ELF-1 (cell line): ENCODE measurements around the gene CNKSR2.
A peak's percentile ranks its signal among the peaks of the same experiment; 100 is the strongest.
"Not testable (repeated sequence)": the region's sequence is repeated elsewhere in the genome, so short reads cannot be mapped to it uniquely, and the experiment has no call there.

Experiments
- DNase-seq: peaks from one replicate; pipeline ENCODE4 v3.0.0-alpha.2; 2016; ENCODE audit warnings: low read depth, low spot score

Gene CNKSR2

DNA sequence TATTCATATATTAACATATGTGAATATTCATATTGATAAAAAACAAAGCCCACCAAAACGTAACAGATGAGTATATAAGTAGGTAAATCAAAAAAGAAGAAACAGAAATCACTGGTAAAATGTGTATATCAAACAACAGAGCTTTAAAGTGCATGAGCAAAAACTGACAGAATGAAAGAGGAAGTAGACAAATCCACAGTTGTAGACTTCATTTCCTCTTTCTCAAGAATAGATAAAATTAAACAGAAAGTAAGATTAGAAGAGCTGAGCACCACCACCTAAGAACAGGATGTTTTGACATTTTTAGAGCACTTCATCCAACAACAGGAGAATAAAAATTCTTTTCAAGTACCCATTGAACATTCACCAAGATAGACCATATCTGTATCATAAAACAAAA, 64.6 kb downstream of the CNKSR2 start:
- no peak for DNase-seq

DNA sequence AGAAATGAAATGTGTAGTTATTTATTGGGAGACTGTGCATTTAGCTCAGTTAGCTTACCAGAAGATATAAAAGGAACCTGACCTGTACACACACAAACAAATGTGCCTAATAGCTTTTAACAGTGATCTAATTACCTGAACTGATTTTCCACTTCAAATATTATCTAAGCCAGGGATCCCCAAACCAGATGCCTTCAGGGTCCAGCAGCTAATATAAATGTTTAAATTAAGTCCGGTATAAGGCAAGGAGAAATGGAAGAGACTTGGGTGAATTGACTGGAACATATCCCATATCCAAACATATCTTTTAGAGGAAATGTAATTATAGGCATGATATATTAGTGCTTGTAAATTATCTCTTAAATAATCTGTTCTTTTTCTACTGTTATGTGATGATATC, 66.7 kb downstream of the CNKSR2 start:
- DNase-seq: no peak

DNA sequence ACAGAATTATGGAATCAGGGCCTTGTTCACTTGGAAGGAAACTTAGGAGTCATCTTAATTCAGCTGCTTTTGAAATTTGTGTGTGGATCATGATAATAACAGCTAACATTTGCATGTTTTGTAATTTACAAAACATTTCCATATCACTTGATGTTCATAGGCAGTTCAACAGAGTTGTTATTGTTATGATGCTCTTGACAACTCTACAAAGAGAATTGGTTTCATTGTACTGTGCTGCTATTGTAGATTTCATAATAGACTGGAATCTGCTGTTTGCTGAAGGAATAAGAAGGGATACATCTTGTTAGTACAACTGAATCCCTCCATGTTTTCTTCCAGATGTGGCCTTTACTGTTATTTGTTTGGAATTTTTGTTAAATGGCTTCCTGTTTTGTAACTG, 83.5 kb downstream of the CNKSR2 start:
- no peak for DNase-seq

DNA sequence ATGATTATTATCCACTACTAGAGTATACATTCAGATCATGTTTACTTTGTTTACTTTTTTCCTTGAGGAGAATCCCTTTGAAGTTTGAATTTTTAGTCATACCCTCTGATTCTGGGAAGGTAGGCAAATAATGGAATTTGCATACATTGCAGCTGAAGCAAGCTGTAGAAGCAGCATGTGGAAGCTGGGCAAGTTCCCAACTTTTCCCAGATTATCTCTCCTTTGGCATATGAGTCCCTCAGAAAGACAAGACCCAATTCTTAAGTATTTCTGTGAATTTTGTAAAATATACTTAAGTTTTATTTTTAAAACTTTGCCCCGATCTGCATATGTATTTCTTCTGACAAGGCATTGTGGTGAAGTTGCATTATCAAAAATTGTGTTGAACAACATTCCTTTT, 94.9 kb downstream of the CNKSR2 start:
- DNase-seq: no peak

DNA sequence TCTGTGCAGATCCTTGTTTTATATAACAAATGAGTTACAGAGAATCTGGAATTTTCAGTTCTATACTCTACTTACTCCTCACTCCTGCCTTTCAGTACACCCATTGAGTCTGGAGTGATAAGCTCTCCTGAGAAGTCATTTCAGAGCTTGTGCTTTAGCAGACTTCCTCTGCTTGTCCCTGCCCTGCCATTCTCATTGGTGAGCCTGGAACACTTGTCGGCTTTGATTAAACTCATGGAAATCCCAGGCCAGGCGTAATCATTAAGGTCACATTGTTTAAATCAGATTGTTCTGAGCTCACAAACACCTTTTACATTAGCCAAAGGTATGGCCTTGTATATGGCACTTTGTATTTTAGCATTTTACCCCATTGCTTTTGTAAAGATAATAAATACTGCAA, 102.7 kb downstream of the CNKSR2 start:
- no peak for DNase-seq

DNA sequence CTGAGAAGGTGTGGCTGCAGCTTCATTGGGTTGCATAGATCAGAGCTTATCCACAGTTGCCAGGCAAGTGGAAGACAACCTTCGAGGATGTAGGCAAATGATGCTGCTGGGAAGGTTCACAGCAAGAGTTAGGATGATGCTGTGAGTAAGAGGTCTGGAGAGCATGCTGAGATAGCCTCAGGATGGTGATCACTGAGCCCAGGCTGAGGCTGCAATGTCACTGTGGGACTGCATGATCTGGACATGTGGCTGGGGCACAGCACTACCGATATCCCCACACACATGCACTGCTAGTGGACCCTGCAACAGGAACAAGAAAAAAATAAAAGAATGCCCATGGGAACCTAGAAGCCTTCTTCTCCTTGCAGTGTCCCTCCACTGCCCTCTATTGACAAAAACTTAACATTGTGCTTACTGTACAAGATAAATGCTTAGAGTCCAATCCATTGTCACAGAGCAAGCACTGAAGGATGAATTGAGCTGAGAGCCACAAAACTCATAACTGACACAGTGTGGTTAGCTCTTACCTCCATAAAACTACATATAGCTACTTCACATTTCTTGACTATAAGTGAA, 105.6 kb downstream of the CNKSR2 start:
- DNase-seq: peak; percentile 48

DNA sequence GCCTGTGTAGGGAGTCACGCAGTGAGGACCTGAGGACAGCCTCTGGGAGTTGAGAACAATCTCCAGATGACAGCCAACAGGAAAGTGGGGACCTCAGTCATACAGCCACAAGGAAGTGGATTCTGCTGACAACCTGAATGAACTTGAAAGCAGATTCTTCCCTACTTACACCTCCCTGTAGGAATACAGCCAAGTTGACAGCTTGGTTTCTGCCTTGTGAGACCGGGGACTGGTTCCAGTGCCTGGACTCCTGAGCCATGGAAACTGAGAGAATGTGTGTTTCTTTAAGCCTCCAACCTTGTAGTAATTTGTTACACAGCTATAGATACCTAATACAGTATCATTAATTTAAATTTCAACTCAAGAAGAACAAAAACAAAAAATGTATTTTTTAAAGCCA, 107.5 kb downstream of the CNKSR2 start:
- DNase-seq: no peak

DNA sequence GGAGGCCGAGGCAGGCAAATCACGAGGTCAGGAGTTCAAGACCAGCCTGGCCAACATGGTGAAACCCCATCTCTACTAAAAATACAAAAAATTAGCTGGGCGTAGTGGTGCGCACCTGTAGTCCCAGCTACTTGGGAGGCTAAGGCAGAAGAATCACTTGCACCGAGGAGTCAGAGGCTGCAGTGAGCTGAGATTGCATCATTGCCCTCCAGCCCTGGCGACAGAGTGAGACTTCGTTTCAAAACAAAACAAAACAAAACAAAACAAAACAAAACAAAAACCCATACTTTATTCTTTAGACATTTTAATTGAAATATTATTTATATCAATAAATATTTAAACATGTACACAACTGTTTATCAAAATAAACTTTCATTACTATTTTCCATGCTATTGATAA, 109.8 kb downstream of the CNKSR2 start:
- not testable (repeated sequence) for DNase-seq

DNA sequence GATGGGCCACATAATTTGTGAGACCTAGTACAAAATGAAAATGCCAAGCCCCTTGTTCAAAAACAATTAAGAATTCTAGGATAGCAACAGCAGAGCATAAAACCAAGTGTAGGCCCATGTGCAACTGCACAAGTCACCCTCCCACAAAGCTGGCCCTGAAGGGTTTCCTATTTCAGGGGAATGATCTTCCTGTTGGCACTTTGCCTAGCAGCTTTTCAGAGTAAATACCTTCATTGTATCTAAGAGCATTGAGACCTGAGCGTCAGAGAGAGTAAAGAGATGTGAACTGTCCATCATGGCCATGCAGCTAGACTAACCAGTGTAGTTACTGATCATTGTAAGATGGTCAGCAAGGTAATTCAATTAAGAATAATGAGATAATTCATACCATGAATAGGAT, 113.6 kb downstream of the CNKSR2 start:
- DNase-seq: no peak

DNA sequence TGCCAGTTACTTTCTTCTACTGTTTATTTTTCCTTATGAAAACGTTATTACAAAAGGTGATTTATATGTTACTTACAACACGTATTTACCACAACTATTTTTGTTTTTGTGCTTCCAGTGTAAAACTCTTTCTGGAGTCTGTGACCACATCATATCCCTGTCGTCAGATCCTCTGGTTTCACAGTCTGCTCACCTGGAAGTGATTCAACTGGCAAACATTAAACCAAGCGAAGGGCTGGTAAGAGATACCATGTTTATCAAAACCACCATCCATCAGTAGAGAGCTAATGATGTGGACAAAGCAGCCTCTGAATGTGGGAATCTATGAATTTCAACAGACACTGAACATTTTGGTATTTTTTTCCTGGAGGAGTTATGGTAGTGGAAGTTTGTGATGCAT, 116.1 kb downstream of the CNKSR2 start:
- no peak for DNase-seq

DNA sequence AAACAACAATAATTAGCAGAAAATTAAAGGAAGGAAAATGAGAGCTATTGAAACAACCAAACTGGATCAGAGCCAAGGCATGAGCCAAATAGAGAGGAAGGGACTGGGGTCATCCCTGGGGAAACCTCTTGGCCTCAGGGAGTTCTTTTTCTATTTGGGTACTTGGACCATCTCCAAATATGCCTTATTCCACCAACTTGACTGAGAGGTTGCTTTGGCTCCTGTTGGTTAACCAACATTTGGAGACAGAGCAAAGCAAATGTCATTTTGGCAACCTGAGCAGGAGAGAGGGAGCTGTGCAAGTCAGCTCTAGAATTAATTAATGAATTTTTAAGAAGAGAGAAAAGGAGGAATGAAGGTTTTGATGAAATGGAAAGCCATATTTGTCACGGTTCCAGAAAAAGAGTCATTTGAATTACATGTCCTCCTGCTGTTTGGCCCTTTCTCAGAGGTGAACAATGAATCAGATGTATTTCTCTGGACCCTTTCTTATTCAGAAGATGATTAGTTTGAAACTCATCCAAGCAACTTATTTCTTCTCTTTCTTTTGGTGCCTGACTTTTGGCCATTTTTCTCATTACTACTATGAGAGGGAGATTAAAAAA, 119.1 kb downstream of the CNKSR2 start:
- DNase-seq: no peak

DNA sequence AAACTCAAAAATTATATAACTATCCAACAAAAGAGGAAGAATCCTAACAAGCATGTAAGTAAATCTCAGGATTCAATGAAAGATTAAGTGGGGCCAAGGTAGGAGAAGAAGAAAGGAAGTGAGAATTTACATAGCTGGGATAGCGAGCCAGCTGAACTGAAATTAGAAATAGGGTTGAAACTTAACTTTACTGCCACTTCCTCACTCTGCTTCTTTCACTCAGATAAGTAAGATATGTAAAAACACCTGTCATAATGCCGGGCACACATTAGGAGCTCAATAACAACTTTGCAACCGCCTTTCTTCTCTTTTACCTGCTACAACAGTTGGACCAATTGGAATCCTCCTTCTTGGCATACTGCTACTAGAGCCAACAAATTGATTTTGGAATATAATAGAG, 129.4 kb downstream of the CNKSR2 start:
- no peak for DNase-seq

DNA sequence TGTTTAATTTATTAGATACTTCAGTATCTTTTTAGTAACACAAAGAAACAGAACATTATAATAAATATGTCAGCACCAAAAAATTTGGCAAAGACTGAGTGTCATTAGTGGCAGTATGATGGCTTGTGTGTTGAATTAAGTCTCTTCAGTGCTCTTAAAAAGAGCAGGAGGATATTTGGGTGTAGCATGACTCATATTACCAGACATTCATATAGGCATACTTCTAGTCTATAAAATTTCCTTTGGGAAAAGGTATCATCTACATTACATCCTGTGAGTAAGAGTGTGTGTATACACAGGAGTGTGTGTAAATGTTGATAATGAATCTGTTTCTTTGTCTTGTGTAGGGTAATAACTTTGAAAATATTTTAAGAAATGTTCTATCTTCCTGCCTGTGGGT, 135.7 kb downstream of the CNKSR2 start:
- DNase-seq: no peak

DNA sequence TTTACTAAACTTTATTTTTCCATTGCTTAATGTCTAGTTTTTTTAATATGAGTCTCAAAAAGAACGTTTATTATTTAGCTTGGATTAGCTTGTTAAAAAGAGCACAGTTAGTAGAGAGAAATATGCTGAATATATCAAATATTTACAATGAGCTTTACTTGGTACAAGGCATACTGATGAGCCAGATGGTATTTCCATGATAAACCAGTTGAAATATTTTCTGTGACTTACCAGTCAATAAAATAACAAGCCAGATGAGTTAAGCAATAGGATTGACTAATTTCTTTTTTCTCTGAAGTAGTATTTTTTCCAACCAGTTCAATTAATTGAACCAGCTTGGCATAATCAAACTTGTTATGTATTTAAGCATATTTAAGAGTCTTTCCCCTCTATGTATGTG, 149.8 kb downstream of the CNKSR2 start:
- no peak for DNase-seq

DNA sequence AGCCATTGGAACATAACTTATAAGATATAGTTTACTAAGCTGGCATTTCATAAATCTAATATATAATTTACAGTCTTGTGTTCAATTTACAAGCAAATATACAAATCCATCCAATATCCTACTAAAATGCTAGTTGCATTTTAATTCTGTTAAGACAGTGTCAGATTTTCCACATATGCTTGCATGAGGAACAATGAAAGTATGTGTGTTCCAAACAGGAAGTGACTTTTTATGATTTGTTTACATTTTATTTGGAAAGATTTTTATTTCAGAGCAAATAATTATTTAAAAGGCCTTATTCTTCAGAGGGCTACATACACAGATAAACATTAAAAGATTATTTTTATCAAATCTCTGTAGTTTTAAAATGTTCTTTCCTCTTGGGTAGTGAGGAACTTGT, 153.9 kb downstream of the CNKSR2 start:
- DNase-seq: no peak

DNA sequence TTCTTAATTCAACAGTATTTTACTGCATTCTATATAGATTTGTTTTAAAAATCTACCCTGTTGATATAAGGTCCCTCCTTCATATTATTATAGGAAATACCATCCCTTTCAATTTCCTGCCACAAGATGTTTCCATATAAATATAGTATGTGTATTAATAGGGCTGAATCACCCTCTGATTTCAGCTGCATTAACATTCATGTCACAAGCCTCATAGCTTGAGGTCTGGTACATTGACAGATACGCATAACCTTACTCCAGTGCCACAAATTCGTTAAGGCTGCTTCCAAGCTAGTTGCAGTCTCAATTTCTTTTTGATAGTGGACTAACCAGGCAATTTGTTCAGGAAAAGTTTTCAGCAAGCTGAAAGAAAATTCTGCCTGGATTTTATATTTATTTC, 155.6 kb downstream of the CNKSR2 start:
- DNase-seq: no peak

DNA sequence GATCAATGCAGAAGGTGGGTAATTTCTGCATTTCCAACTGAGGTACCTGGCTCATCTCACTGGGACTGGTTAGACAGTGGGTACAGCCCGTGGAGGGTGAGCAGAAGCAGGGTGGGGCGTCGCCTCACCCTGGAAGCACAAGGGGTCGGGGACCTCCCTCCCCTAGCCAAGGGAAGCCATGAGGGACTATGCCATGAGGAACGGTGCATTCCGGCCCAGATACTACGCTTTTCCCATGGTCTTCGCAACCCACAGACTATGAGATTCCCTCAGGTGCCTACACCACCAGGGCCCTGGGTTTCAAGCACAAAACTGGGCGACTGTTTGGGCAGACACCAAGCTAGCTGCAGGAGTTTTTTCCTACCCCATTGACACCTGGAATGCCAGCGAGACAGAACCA, 170.4 kb downstream of the CNKSR2 start:
- DNase-seq: not testable (repeated sequence)

DNA sequence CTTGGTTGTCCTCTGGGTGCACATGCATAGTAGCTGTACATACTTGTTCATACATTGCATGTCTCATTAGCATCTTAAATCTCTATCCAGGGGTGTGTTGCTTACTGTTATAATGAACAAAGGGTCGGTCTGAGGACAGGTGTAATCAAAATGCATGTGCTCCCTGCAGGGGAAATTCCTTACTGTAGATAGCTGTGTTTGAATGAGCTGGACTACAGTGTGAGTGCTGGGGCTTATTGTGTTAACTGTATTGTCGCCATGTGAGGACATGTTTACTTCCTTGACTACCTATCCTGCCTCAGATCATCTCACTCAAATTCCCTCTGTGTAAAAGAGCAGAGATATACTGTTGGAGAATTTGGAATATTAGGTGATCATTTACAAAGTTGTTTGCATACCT, 185.2 kb downstream of the CNKSR2 start:
- DNase-seq: peak; percentile 3

DNA sequence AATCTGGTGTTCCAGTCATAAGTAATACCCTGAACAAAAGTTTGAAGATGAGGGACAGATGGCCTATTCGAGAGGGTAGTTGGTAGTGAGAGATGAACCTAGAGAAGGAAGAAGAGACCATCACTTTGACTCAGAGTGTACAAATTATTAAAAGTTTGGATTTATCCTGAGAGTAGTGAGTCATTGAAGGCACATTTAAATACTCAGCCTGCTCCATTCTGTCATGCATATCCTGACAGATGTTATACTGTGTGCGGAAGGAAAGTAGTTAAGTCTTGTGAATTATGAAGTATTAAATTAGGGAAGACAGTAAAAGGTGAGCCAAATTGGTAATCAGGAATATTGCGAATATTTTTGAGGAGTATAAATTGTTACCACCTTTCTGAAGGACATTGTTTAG, 190.8 kb downstream of the CNKSR2 start:
- DNase-seq: no peak

DNA sequence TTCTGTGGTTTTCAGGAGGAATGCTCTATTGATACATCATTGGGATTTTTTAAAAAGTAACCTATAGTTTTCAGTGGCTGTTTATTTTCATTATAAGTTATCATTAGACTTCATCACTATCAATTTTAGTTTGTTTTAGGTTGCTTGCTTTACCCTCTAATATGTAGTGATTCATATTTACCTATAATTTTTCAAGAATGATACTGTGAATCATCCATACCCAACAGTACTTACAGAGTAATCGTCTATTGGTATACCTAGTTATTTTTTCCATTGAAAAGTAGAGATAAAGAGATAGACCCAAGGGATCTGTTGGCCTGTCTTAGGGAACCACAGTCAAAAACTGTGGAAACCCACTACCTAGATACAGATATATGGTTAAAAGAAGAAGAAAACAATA, 200.6 kb downstream of the CNKSR2 start:
- DNase-seq: no peak

DNA sequence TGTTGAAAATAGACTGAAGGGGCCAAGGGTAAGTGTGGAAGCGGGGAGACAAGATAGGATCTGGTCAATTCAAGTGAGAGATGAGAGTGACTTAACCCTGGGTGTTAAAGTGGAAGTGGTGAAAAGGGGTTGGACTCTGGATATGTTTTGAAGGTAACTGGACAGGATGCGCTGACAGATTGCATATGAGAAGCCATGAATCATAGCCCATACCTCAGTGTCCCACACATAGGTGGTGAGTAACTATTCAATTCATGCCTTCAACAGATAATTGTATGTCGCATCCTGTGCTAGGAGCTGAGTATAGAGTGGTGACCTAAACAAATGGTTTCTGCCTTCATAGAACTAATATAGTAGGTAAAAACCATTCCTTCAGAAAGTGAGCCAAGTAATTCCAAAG, 207.3 kb downstream of the CNKSR2 start:
- no peak for DNase-seq

DNA sequence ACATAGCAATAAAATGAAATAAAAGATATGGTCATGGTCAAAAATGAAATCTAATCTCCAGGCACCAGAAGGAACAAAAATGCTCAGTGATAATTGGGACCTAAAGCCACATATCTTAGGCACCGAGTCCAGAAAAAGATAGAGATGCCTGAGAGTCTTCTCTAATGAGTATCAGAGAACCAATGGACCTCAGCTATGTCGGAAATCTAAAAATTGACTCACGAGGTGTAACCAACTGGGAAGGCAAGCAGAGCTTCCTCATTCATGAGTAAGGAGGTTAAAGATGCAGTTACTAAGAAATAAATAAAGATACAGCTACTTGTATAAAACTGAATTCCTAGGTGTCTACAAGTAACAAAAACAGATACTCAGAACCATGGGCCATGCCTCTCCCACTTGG, 211.8 kb downstream of the CNKSR2 start:
- no peak for DNase-seq

DNA sequence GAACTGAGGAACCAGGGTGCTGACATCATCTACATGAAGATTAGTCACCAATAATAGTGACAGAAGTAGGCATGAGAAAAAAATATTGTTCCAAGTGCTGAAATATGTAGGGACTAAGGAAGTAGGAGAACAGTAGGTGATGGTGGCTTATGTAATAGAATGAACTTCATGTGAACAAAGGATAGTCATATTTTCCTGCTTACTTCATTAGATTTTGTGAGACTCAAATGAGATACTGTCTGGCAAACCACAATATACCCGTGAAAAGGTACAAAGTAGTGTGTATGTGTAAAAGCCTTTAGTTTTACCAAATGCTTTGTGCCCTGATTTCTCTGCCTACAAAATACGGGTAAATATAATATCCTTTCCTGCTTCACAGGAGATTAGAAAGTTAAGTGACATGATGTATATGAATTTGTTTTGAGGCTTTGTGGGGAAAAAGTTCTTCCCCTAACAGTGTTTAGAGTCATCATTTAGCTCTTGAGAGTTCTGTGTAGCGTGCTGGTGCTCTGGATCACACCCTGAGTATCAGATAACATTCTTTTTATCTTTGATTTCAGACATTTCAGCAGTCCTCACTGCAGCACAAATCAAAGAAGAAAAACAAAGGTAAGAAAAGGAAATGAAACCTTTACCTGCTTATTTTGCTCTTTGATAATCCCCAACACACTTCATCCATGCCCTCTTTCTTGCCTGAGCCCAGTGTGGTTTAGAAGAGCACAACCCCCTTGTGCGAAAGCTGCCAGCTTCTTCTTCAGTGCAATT, 216.0 kb downstream of the CNKSR2 start:
- DNase-seq: no peak
